ENCODE results near the gene SLC22A8.

- TF ChIP-seq CTCF (conservative IDR thresholded peaks at IDR 0.05; ENCODE audit: low read depth, low read length) (no peak), EZH2 (IDR thresholded peaks at IDR 0.05; ENCODE audit: borderline replicate concordance, low read depth, low read length, poor library complexity, severe bottlenecking) (no peak)
These were observed 58.5 kb downstream of the SLC22A8 start for GRCh38 chr11:62957147-62957546.

Data from A673 (cell line).